Subcutaneous abdominal adipose tissue (tissue), 5 donors: ENCODE measurements around the gene TMEM190.
A peak's percentile ranks its signal among the peaks of the same experiment; 100 is the strongest.
"Not testable (repeated sequence)": the region's sequence is repeated elsewhere in the genome, so short reads cannot be mapped to it uniquely, and the experiment has no call there.

Source experiments
- H3K27ac ChIP-seq: one replicate; pipeline ENCODE4 v1.7.0; 2013; ENCODE audit warnings: low read depth, mild to moderate bottlenecking, inconsistent platforms, low read length, moderate library complexity
- H3K27me3 ChIP-seq, 5 donors: one replicate each; pipeline ENCODE4 v1.7.0; 2013; ENCODE audit warnings: low read length in 5 of 5, inconsistent platforms in 1 of 5; ENCODE audit not compliant: control insufficient read depth in 5 of 5, insufficient read depth in 4 of 5
- H3K36me3 ChIP-seq, 5 donors: one replicate each; pipeline ENCODE4 v1.7.0; 2013; ENCODE audit warnings: low read length in 5 of 5; ENCODE audit not compliant: control insufficient read depth in 5 of 5, insufficient read depth in 5 of 5
- H3K4me1 ChIP-seq, 5 donors: one replicate each; pipeline ENCODE4 v1.7.0; 2013; ENCODE audit warnings: low read length in 5 of 5, mild to moderate bottlenecking in 3 of 5, moderate library complexity in 1 of 5; ENCODE audit not compliant: control insufficient read depth in 5 of 5, insufficient read depth in 5 of 5
- H3K4me3 ChIP-seq, 5 donors: one replicate each; pipeline ENCODE4 v1.7.0; 2013; ENCODE audit warnings: low read length in 5 of 5, low read depth in 1 of 5
- H3K9ac ChIP-seq, 5 donors: one replicate each; pipeline ENCODE4 v1.7.0; 2013; ENCODE audit warnings: low read length in 5 of 5, mild to moderate bottlenecking in 4 of 5, moderate library complexity in 3 of 5
- H3K9me3 ChIP-seq, 5 donors: one replicate each; pipeline ENCODE4 v1.7.0; 2013; ENCODE audit warnings: low read length in 5 of 5; ENCODE audit not compliant: control insufficient read depth in 5 of 5
- donor health status: healthy.
- donor health status: healthy.
- donor health status: healthy.
- donor health status: healthy.
- donor health status: healthy.

The TMEM190 gene

DNA sequence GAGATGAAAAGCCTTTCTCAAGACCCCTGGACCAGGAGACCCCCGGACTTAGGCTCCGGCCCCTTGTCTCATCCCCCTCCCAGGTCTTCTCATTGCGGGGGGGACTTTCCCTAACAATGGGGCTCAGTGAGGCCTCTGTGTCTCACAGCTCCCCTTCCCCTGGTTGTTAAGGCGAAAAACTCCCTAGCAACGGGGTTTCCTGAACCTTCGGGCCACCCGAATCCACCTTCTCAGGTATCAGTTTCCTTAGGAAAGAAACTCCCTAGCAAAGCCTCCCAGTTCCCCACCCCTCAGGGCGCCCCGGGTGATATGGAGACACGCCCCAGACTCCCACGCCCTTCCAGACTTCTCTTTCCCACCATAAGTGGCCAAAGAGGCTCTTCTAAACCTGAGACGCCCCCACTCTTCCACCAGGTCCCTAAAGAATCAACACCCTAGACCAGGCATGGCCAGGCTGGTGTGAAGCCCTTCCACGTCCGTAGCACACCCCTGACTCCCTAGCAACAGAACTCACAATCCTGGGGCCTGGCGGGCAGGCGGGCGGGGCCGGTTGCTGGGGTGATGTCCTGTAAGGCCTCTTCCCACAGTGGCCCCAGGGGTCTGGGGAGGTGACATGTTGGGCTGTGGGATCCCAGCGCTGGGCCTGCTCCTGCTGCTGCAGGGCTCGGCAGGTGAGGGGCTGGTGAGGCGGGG, at the start of gene TMEM190:
TSS of gene TMEM190 (plus strand) at position 586 of the 693 bp plus-strand sequence. CDS start at position 614, 28 bp downstream.
- Histone ChIP-seq H3K36me3 (no peaks in the 10 kb centered on the region), H3K27ac (no peak within 1 kb of the TSS), H3K4me1 (peaks cover 0 to 9% (median 0%) of the 10 kb centered on the region in 5 donors), H3K9ac (no peak within 1 kb of the TSS), H3K9me3 (no peaks in the 10 kb centered on the region), H3K4me3 (no peak within 1 kb of the TSS), H3K27me3 (peaks cover 34 to 60% (median 38%) of the 10 kb centered on the region in 5 donors)

DNA sequence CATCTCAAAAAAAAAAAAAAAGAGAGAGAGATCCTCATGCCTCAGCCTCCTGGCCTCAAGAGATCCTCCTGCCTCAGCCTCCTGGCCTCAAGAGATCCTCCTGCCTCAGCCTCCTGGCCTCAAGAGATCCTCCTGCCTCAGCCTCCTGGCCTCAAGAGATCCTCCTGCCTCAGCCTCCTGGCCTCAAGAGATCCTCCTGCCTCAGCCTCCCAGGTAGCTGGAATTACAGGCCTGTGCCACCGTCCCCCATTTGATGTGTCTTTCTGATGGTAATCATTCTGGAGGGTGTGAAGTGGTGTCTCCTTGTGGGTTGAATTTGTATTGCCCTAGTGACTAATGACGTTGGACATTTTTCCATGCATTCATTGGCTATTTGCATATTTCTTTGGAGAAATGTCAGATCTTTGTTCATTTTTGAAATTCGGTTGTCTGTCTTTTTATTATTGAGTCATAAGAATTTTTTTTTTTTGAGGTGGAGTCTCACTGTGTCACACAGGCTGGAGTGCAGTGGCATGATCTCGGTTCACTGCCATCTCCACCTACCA, 47.8 kb upstream of the TMEM190 start:
- not testable (repeated sequence) for H3K27me3 ChIP-seq, H3K36me3 ChIP-seq, H3K9me3 ChIP-seq, H3K4me3 ChIP-seq, H3K27ac ChIP-seq, H3K9ac ChIP-seq
- H3K4me1 ChIP-seq: peaks cover 3 to 16% (median 14%) of the 10 kb centered on the region in 5 donors

DNA sequence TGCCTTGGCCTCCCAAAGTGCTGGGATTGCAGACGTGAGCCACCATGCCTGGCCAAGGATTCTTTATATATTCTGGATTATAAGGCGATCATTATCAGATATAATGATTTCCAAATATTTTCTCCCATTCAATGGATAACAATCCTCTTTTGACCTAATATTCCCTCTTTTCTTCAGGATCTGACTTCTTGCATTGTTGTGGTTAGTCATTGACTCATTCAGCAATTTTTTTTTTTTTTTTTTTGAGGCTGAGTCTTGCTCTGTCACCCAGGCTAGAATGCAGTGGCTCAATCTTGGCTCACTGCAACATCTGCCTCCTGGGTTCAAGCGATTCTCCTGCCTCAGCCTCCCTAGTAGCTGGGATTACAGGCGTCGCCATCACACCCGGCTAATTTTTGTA, 46.8 kb upstream of the TMEM190 start:
- not testable (repeated sequence) for H3K9ac ChIP-seq, H3K4me3 ChIP-seq, H3K36me3 ChIP-seq, H3K27me3 ChIP-seq, H3K9me3 ChIP-seq, H3K27ac ChIP-seq
- peaks cover 3 to 14% (median 9%) of the 10 kb centered on the region in 5 donors for H3K4me1 ChIP-seq

DNA sequence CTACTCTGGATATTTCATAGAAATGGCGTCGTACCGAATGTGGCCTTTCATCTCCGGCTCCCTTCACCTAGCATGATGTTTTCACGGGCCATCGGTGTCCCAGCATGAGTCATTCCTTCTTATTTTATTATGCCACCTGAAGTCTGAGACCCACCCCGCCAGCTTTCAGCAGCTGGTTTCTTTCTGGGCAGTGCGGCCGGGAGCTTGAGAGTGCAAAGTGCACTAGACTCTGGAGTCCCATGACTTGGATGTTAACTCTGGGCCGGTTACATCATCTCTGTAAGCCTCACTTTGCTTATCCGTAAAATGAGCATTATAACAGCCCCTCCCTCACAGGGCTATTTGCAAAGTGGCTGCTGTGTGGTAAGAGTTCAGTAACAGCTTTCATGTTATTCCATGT, 42.8 kb upstream of the TMEM190 start:
- Histone ChIP-seq H3K9ac (no peak overlapping the region), H3K4me1 (peaks cover 0 to 6% (median 6%) of the 10 kb centered on the region in 5 donors), H3K4me3 (no peak overlapping the region), H3K36me3 (no peaks in the 10 kb centered on the region), H3K27ac (no peak overlapping the region), H3K27me3 (no peaks in the 10 kb centered on the region), H3K9me3 (no peaks in the 10 kb centered on the region)

DNA sequence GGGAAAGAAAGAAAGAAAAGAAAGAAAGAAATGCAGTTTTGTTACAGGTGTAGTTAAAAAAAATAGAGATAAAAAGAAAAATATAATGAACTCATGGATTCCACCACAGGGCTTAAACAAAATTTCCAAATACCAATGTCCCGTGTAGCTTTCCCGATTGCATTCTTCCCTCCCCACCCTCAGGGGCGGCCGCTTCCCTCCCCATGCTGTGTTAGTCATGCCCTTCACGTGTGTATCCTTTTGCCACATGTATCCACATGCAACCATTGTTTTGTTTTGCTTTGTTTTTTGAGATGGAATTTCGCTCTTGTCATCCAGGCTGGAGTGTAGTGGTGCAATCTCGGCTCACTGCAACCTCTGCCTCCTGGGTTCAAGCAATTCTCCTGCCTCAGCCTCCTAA, 40.5 kb upstream of the TMEM190 start:
- H3K36me3 ChIP-seq: no peaks in the 10 kb centered on the region
- no peaks in the 10 kb centered on the region for H3K27me3 ChIP-seq
- H3K9ac ChIP-seq: no peak overlapping the region
- peaks cover 8 to 20% (median 18%) of the 10 kb centered on the region in 5 donors for H3K4me1 ChIP-seq
- H3K4me3 ChIP-seq: no peak overlapping the region
- no peak overlapping the region for H3K27ac ChIP-seq
- no peaks in the 10 kb centered on the region for H3K9me3 ChIP-seq

DNA sequence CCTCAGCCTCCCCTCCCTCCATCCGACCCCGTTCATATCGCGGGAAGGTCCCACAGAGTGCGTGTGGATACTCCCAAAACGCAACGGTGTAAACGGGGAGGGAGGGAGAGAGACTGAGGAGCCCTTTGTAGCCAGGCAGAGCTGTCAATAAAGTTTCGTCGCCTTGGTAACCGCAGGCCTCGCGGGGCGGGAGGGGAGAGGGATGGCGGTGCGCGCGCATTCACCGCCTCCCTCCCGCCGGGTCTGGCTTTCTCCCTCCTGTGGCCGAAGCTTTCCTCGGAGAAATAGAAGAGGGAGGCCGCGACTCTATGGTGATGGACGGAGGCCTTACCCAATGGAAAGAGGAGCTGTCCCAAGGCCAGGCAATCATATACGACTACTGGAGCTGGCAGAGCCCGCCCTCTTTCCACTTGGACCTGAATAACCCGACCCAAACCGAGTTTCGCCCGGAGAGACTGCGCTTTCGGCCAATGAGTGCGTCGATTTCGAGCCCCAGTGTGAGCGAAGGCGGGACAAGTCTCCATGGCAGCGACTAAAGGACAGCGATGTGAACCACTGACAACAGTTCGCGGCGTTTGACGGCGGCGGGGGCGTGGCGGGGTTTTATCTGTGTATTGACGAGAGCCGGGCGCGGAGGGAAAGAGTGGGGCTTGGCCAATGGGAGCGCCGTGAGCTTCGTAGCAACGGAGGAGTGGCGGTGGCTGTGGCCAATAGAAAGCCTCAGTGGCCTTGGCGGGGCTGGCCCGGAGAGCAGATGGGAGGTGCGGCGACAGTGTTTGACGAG, 37.3 kb upstream of the TMEM190 start, which contains the start of gene KMT5C:
TSS of gene KMT5C (plus strand) at position 772 of the 784 bp plus-strand sequence. CDS start 2,061 bp downstream, outside the sequence.
- peak within 1 kb of the TSS; percentile 71 to 95 (median 77) for H3K4me3 ChIP-seq
- H3K9ac ChIP-seq: peak within 1 kb of the TSS in 4 of 5 donors; percentile 86 to 93 (median 90)
- no peaks in the 10 kb centered on the region for H3K9me3 ChIP-seq
- H3K27me3 ChIP-seq: no peaks in the 10 kb centered on the region
- H3K36me3 ChIP-seq: peaks cover 0 to 22% (median 15%) of the 10 kb centered on the region in 5 donors
- H3K27ac ChIP-seq: peak within 1 kb of the TSS; percentile 84
- H3K4me1 ChIP-seq: peaks cover 9 to 28% (median 22%) of the 10 kb centered on the region in 5 donors

DNA sequence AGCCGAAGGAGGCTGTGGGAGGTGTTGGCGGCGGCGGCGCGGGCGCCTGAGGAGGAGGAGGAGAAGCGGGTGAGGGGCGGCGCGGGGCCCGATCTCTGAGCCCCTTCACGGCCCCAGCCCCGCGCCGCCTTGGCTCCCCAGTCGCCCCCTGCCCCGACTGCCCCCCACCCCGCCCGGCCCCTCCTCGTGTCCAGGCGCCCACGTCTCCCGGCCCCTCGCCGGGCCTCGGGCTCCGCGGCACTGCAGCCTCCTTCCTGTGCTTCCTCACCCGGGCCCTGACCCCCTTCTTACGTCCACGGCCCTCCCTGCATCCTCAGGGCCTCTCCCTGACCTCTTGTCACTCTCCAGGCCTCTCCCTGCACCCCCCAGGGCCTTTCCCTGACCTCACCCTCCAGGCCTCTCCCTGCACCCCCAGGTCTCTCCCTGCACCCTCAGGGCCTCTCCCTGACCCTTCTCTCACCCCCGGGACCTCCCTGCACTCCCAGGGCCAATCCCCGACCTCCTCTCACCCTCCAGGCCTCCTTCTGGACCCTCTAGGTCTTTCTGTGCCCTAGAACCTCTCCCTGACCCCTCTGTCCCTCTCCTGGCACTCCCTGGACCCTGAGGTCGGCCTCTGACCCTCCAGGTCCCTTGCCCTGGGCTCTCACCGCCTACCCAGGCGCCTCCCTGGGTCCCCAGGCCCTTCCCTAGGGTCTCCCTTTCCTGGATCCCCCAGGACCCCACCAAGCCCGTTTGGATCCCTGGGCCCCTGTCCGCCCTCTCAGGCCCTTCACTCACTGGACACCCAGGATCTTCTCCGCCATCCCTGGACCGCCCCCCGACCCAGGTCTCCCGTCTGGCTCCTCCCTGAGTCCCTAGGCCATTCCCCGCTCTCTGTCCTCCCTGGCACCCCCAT, 36.5 kb upstream of the TMEM190 start:
- Histone ChIP-seq H3K4me1 (peaks cover 9 to 33% (median 25%) of the 10 kb centered on the region in 5 donors), H3K9me3 (no peaks in the 10 kb centered on the region), H3K9ac (peak overlapping the region in 4 of 5 donors; percentile 86 to 93 (median 90)), H3K27ac (no peak overlapping the region), H3K4me3 (peak overlapping the region; percentile 71 to 95 (median 77)), H3K27me3 (no peaks in the 10 kb centered on the region), H3K36me3 (peaks cover 0 to 26% (median 16%) of the 10 kb centered on the region in 5 donors)

DNA sequence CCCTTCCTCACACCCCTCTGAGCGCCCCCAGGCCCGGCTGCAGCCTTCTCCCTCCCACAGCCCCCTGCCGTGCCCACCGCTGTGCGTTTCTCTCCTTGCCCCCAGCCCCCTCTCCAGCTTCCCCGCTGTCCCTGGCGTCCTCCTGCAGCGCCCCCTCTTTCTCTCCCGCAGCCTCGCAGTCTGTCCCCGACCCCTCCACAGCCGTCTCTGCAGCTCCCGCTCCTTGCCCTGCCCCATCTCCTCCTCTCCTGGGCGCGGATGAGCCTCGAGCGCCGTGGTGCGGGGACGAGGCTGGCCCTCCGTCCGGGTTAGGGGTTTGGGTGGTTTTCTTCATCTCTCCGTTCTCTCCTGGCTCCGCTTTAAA, 35.9 kb upstream of the TMEM190 start:
- H3K4me3 ChIP-seq: peak overlapping the region in 4 of 5 donors; percentile 75 to 95 (median 80)
- peaks cover 0 to 26% (median 16%) of the 10 kb centered on the region in 5 donors for H3K36me3 ChIP-seq
- no peaks in the 10 kb centered on the region for H3K9me3 ChIP-seq
- no peak overlapping the region for H3K27ac ChIP-seq
- no peaks in the 10 kb centered on the region for H3K27me3 ChIP-seq
- peak overlapping the region in 4 of 5 donors; percentile 86 to 93 (median 90) for H3K9ac ChIP-seq
- peaks cover 9 to 40% (median 29%) of the 10 kb centered on the region in 5 donors for H3K4me1 ChIP-seq

DNA sequence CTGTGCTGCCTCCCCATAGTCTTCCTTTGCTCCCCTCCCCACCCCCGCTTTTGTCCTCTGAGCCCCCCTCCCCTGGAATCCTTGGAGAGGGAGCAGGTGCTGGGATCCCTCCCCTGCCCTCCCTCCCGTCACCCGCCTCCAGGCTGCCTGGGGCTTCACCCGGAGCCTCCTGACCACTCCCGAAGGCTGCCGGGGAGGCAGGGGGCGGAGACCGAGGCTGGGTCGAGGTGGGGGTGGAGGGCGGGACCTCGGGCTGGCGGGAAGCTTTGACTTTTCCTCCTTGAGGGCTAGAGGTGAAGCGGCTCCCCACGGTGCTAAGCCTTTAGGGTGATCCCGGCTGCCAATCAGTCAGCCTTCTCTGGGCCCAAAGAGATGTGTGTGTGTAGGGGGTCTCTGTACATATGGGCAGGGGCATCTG, 35.4 kb upstream of the TMEM190 start:
- H3K27ac ChIP-seq: no peak overlapping the region
- H3K27me3 ChIP-seq: no peaks in the 10 kb centered on the region
- peaks cover 0 to 28% (median 16%) of the 10 kb centered on the region in 5 donors for H3K36me3 ChIP-seq
- H3K4me1 ChIP-seq: peaks cover 9 to 44% (median 33%) of the 10 kb centered on the region in 5 donors
- peak overlapping the region in 4 of 5 donors; percentile 75 to 95 (median 80) for H3K4me3 ChIP-seq
- peak overlapping the region in 1 of 5 donors; percentile 91 for H3K9ac ChIP-seq
- H3K9me3 ChIP-seq: no peaks in the 10 kb centered on the region
